ENCODE data around the gene CADM3. TPM values are rescaled to one million over a fixed set of nuclear protein-coding genes. Genes with fewer than 3 reads are reported as not detected.

The CADM3 gene
- total RNA-seq, 1 donor from 2014 or later = 4.0 TPM

DNA sequence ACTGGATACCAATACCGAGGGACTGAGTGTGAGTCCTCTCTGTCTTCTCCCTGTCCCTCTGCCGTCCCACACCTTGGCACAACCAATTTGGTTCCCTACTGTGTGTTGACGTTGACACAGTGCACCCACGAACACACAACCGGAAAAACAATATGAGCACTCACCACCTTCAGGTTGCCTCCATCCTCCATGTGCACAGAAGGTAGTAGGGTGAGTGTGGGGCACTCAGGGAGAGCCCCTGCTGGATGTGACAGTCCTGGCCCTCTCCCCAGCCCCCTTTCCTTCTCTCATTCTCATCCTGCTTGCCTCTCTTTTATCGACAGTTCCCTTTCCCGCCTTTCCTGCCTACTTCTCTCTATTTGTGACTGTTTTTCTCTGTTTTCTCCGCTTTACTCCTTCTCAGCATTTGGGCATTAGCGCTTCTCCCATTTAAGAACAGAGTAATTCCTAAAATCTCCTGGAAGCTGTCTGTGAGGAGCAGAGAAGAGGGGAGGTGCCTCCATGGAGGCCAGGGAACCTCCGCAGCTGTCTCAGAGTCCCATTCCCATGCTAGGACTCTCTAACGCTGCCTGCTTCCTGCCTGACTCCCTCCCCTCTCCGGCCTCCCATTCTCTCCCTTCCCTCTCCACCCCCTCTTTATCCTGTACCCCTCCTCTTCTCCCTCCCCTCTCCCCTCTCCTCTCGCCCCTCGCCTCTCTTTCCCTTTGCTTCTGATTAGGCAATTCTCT, 16.4 kb downstream of the CADM3 start:
- Mint-ChIP-seq H3K36me3 (ENCODE audit: low read depth, unreplicated experiment) (no peaks in the 10 kb centered on the region), H3K27ac (ENCODE audit: unreplicated experiment) (peak overlapping the region; percentile 84), H3K9me3 (ENCODE audit: unreplicated experiment) (no peaks in the 10 kb centered on the region), H3K4me3 (ENCODE audit: unreplicated experiment) (peak overlapping the region; percentile 94), H3K27me3 (ENCODE audit: unreplicated experiment) (peaks cover 9% of the 10 kb centered on the region), H3K4me1 (ENCODE audit: unreplicated experiment) (peaks cover 24% of the 10 kb centered on the region)
- TF ChIP-seq, protein P1, sequence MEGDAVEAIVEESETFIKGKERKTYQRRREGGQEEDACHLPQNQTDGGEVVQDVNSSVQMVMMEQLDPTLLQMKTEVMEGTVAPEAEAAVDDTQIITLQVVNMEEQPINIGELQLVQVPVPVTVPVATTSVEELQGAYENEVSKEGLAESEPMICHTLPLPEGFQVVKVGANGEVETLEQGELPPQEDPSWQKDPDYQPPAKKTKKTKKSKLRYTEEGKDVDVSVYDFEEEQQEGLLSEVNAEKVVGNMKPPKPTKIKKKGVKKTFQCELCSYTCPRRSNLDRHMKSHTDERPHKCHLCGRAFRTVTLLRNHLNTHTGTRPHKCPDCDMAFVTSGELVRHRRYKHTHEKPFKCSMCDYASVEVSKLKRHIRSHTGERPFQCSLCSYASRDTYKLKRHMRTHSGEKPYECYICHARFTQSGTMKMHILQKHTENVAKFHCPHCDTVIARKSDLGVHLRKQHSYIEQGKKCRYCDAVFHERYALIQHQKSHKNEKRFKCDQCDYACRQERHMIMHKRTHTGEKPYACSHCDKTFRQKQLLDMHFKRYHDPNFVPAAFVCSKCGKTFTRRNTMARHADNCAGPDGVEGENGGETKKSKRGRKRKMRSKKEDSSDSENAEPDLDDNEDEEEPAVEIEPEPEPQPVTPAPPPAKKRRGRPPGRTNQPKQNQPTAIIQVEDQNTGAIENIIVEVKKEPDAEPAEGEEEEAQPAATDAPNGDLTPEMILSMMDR (IDR thresholded peaks at IDR 0.05; ENCODE audit: unreplicated experiment) = no peak
- peak; percentile 27 for DNase-seq (ENCODE audit: low spot score)

DNA sequence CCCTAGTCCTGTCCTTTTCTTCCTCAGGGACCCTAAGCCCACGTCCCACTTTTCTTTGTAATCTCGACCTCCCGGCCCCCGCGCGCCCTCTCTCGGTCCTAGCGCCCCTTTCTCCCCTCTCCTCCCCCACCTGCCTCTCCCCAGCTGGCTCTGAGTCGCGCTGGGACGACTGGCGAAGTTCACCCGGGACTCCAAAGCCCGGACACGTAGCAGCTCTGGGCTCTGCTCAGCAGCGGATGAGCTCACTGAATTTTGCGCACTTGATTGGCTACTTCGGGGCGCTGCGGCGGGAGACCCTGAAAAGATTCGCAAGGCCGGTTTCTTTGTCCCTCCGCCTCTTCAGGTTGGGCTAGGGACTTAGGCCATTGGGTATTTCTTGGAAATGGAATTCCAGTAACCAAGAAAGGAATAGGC, 17.0 kb downstream of the CADM3 start:
- Mint-ChIP-seq H3K36me3 (ENCODE audit: low read depth, unreplicated experiment) (no peaks in the 10 kb centered on the region), H3K4me1 (ENCODE audit: unreplicated experiment) (peaks cover 20% of the 10 kb centered on the region), H3K4me3 (ENCODE audit: unreplicated experiment) (peak overlapping the region; percentile 94), H3K27me3 (ENCODE audit: unreplicated experiment) (peaks cover 9% of the 10 kb centered on the region), H3K27ac (ENCODE audit: unreplicated experiment) (peak overlapping the region; percentile 84), H3K9me3 (ENCODE audit: unreplicated experiment) (no peaks in the 10 kb centered on the region)
- TF ChIP-seq, protein P1 (IDR thresholded peaks at IDR 0.05; ENCODE audit: unreplicated experiment) = no peak
- DNase-seq (ENCODE audit: low spot score) = peak; percentile 81

DNA sequence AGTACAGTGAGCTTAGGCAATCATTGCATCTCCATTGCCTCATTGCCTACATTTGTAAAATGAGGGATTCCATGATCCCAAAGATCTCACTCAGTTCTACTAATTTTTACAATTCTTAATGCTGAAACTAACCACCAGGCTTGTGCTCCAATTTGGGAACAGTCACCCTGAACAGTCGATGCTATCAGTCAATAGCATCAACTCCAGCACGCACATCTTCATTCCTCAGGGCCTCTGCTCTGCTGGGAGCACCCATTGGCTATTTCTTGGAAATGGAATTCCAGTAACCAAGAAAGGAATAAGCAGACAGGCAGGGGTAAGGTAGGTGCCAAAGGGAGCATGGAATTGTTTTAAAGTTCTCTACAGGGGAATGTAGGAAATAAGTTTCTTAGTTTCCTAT, 19.0 kb downstream of the CADM3 start:
- Mint-ChIP-seq H3K9me3 (ENCODE audit: unreplicated experiment) (no peaks in the 10 kb centered on the region), H3K27me3 (ENCODE audit: unreplicated experiment) (peaks cover 9% of the 10 kb centered on the region), H3K27ac (ENCODE audit: unreplicated experiment) (no peak overlapping the region), H3K4me3 (ENCODE audit: unreplicated experiment) (no peak overlapping the region), H3K4me1 (ENCODE audit: unreplicated experiment) (peaks cover 17% of the 10 kb centered on the region), H3K36me3 (ENCODE audit: low read depth, unreplicated experiment) (no peaks in the 10 kb centered on the region)
- DNase-seq (ENCODE audit: low spot score) = no peak
- TF ChIP-seq, protein P1 (IDR thresholded peaks at IDR 0.05; ENCODE audit: unreplicated experiment) = no peak

DNA sequence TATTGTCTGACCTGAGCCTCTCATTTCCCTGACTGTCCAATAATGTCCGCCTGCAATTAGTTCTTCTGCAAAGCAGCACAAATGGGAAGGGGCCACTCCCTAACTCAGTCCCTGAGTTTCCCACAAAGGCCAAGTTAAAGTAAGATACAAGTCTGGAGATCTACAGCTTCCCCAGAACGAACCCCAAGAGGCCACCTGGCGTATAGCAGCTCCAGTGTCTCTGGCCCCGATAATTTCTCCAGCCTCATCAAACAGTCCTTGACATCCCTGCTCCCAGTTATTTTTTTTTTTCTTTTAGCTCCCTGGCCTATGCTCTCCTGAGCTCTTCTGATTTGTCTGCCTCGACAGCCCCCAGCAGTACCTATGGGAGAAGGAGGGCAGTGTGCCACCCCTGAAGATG, 25.1 kb downstream of the CADM3 start:
- H3K4me1 Mint-ChIP-seq (ENCODE audit: unreplicated experiment) = peaks cover 23% of the 10 kb centered on the region
- TF ChIP-seq, protein P1 (IDR thresholded peaks at IDR 0.05; ENCODE audit: unreplicated experiment) = peak; percentile 58
- no peaks in the 10 kb centered on the region for H3K9me3 Mint-ChIP-seq (ENCODE audit: unreplicated experiment)
- peaks cover 7% of the 10 kb centered on the region for H3K27me3 Mint-ChIP-seq (ENCODE audit: unreplicated experiment)
- H3K4me3 Mint-ChIP-seq (ENCODE audit: unreplicated experiment) = no peak overlapping the region
- H3K27ac Mint-ChIP-seq (ENCODE audit: unreplicated experiment) = no peak overlapping the region
- DNase-seq (ENCODE audit: low spot score) = no peak
- peaks cover 6% of the 10 kb centered on the region for H3K36me3 Mint-ChIP-seq (ENCODE audit: low read depth, unreplicated experiment)
